Tibial nerve (tissue), 4 donors: ENCODE results near the gene HNRNPM. TPM values are rescaled to one million over a fixed set of nuclear protein-coding genes. Genes with fewer than 3 reads are reported as not detected.

ENCODE experiments used
- DNase-seq, 2 donors: peaks; one replicate each; pipeline ENCODE4 v3.0.0-alpha.2; 2019; ENCODE audit warnings: low spot score in 2 of 2
- H3K27ac ChIP-seq, 4 donors: fragments of 200-600 bp; sonication (generic) in 3 of 4; one replicate each; pipeline ENCODE4 v1.5.1; 2017 to 2019; ENCODE audit warnings: mild to moderate bottlenecking in 1 of 4
- H3K27me3 ChIP-seq, 2 donors: fragments of 200-600 bp; sonication (generic) in 1 of 2; one replicate each; pipeline versions ENCODE4 v1.5.1 to v1.6.0; 2017 to 2019
- H3K36me3 ChIP-seq, 3 donors: fragments of 200-600 bp; sonication (generic); one replicate each; pipeline ENCODE4 v1.5.1; 2018 to 2019
- H3K4me1 ChIP-seq, 4 donors: fragments of 200-600 bp; sonication (generic) in 3 of 4; one replicate each; pipeline ENCODE4 v1.5.1; 2017 to 2019
- H3K4me3 ChIP-seq, 4 donors: fragments of 200-600 bp; sonication (generic) in 3 of 4; one replicate each; pipeline ENCODE4 v1.5.1; 2017 to 2019; ENCODE audit warnings: mild to moderate bottlenecking in 1 of 4, moderate library complexity in 1 of 4
- H3K9me3 ChIP-seq, 4 donors: fragments of 200-600 bp; sonication (generic) in 3 of 4; one replicate each; pipeline ENCODE4 v1.5.1; 2017 to 2019
- EP300 ChIP-seq, 2 donors: sonication (generic); formaldehyde crosslinking; IDR thresholded peaks; one replicate each; pipeline ENCODE4 v1.6.1; 2017; ENCODE audit warnings: antibody characterized with exemption in 2 of 2, mild to moderate bottlenecking in 1 of 2
- POLR2A ChIP-seq, 2 donors: fragments of 450-650 bp; IDR thresholded peaks; one replicate each; pipeline ENCODE4 v1.6.1; 2017; ENCODE audit warnings: antibody characterized with exemption in 2 of 2, mild to moderate bottlenecking in 2 of 2, moderate library complexity in 2 of 2
- WGBS, 2 donors: methylation state at CpG; one replicate each; pipeline ENCODE4 v1.1.5; 2018; 5-methylcytosine and 5-hydroxymethylcytosine counted together
- total RNA-seq, 4 donors: library from RNA; depleted of rRNA; stranded (reverse); fragments of >200 nt; gene quantifications; one replicate each; pipeline ENCODE4 v1.1.0, GENCODE V29; 2016
- TF ChIP-seq, protein P1 (sequence below), 5 experiments: fragments of 200-600 bp in 3 of 5; fragments of 450-650 bp in 2 of 5; sonication (generic) in 3 of 5; IDR thresholded peaks; one replicate each; pipeline ENCODE4 v1.5.1; 2016 to 2019; ENCODE audit warnings: antibody characterized with exemption in 5 of 5, mild to moderate bottlenecking in 3 of 5, moderate library complexity in 2 of 5

The HNRNPM gene
- total RNA-seq, 4 donors from 2014 or later: 139 to 251 (median 164) TPM

DNA sequence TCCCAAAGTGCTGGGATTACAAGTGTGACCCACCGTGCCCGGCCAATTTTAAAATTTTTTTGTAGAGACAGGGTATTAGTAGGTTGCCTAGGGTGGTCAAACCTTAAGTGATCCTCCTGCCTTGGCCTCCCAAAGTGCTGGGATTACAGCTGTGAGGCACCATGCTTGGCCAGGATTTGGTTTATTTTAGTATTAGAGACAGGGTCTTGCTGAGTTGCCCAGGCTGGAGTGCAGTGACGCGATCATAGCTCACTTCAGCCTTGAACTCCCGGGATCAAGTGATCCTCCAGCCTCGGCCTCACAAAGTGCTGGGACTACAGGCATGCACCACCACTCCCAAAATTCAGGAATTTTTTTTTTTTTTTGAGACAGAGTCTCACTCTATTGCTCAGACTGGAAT is 74.6 kb downstream of the HNRNPM start:
- H3K27me3 ChIP-seq: no peaks in the 10 kb centered on the region
- peaks cover 0 to 20% (median 11%) of the 10 kb centered on the region in 4 donors for H3K4me1 ChIP-seq
- no peak overlapping the region for H3K27ac ChIP-seq
- H3K36me3 ChIP-seq: no peaks in the 10 kb centered on the region
- WGBS, 2 donors: 81 to 98% methylated on average over 6 of the region's 6 CpGs
- no peak overlapping the region for H3K4me3 ChIP-seq
- no peak for DNase-seq
- TF ChIP-seq POLR2A (IDR thresholded peaks at IDR 0.05) (no peak), EP300 (IDR thresholded peaks at IDR 0.05) (no peak)
- TF ChIP-seq, protein P1, sequence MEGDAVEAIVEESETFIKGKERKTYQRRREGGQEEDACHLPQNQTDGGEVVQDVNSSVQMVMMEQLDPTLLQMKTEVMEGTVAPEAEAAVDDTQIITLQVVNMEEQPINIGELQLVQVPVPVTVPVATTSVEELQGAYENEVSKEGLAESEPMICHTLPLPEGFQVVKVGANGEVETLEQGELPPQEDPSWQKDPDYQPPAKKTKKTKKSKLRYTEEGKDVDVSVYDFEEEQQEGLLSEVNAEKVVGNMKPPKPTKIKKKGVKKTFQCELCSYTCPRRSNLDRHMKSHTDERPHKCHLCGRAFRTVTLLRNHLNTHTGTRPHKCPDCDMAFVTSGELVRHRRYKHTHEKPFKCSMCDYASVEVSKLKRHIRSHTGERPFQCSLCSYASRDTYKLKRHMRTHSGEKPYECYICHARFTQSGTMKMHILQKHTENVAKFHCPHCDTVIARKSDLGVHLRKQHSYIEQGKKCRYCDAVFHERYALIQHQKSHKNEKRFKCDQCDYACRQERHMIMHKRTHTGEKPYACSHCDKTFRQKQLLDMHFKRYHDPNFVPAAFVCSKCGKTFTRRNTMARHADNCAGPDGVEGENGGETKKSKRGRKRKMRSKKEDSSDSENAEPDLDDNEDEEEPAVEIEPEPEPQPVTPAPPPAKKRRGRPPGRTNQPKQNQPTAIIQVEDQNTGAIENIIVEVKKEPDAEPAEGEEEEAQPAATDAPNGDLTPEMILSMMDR (IDR thresholded peaks at IDR 0.05): no peak
- H3K9me3 ChIP-seq: no peaks in the 10 kb centered on the region

DNA sequence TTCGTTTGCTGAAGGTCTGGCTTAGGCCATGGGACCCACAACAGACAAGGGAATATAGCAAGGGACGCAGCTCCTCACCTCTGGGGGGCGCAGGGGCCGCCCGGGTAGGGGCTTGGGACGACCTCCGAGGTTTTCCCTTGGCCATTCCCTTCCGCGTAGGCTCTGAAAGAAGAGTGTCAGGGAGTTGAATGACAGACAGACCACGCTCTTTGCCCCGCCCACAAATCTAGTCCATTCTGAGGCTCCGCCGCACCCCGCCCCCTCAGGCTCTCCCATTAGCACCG is 80.6 kb downstream of the HNRNPM start:
- no peaks in the 10 kb centered on the region for H3K27me3 ChIP-seq
- H3K27ac ChIP-seq: peak overlapping the region; percentile 83 to 96 (median 92)

DNA sequence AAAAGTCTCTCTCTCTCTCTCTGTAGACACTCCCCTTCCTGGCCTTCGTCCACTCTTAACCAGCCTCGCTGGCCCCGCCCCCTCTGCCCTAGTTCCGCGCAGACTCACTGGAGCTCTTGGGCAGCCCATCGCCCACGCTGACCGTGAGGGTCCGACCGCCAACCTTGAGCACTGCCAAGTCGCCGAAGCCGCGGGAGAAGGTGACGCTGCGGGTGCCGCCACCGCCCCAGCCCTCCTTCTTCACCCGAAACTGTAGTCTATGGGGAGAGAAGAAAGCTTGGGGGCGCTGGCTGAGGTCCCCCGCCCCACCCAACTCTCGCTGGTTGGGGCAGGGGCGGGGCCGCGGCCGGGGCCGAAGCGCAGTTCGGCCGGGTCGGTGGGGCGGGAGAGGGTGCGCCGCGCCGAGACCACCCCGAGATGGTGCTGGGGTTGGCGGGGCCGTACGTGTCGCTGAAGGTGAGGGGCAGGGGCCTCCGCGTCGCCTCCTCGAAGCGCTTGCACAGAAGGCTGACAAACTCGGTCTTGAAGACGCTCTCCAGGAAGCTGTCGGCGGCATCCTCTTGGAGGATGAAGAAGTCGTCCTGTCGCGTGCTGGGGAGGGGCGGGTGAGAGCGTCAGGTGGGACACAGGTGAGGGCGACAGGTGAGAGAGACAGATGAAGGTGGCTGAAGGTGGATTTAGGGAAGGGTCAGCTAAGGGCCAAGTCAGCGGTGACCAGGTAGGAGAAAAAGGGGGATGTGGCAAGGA is 81.7 kb downstream of the HNRNPM start:
- H3K4me3 ChIP-seq: peak overlapping the region; percentile 66 to 86 (median 79)
- H3K27me3 ChIP-seq: no peaks in the 10 kb centered on the region
- peak; percentile 82 to 91 for DNase-seq
- WGBS, 2 donors: 6 to 19% methylated on average over 22 to 52 of the region's 57 CpGs
- peaks cover 0 to 13% (median 0%) of the 10 kb centered on the region in 3 donors for H3K36me3 ChIP-seq
- peak overlapping the region; percentile 85 to 96 (median 92) for H3K27ac ChIP-seq
- peaks cover 0 to 14% (median 3%) of the 10 kb centered on the region in 4 donors for H3K4me1 ChIP-seq
- no peaks in the 10 kb centered on the region for H3K9me3 ChIP-seq
- TF ChIP-seq, protein P1 (IDR thresholded peaks at IDR 0.05): no peak
- TF ChIP-seq EP300 (IDR thresholded peaks at IDR 0.05): peak in 1 of 2 donors; percentile 77
- TF ChIP-seq POLR2A (IDR thresholded peaks at IDR 0.05): peak; percentile 41 to 44

More for the DNA sequence above, 80.6 kb downstream of the HNRNPM start:
- H3K9me3 ChIP-seq: no peaks in the 10 kb centered on the region
- H3K4me3 ChIP-seq: peak overlapping the region; percentile 10 to 73 (median 36)
- TF ChIP-seq POLR2A (IDR thresholded peaks at IDR 0.05) (peak in 1 of 2 donors; percentile 47), EP300 (IDR thresholded peaks at IDR 0.05) (peak in 1 of 2 donors; percentile 29)
- TF ChIP-seq, protein P1 (IDR thresholded peaks at IDR 0.05): peak in 2 of 5 experiments; percentile 7 to 22
- peaks cover 0 to 14% (median 3%) of the 10 kb centered on the region in 4 donors for H3K4me1 ChIP-seq
- WGBS, 2 donors: 11 to 19% methylated on average over 15 of the region's 15 CpGs
- H3K36me3 ChIP-seq: peaks cover 0 to 9% (median 0%) of the 10 kb centered on the region in 3 donors
- DNase-seq: no peak

DNA sequence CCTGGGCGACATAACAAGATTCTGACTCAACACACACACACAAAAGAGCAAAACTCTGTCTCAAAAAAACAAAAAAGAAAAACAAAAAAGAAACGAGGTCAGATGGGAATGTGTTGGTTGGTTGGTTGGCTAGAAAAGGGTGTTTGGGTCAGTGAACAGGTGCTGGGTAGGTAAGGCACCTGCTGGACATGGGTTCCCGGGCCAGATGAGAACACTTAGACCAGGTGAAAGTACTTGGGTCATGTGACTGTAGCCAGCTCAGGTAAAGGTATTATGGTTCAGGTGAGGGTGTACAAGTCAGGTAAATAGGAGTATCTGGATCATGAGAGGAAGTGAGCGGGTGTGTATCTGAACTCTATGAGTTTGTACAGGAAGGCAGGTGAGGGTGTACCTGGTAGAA is 83.7 kb downstream of the HNRNPM start:
- H3K27me3 ChIP-seq: no peaks in the 10 kb centered on the region
- 48 to 65% methylated on average over 4 of the region's 4 CpGs for WGBS, 2 donors

More for the DNA sequence above, 83.7 kb downstream of the HNRNPM start:
- H3K9me3 ChIP-seq: no peaks in the 10 kb centered on the region
- no peak overlapping the region for H3K4me3 ChIP-seq
- TF ChIP-seq, protein P1 (IDR thresholded peaks at IDR 0.05): no peak
- TF ChIP-seq EP300 (IDR thresholded peaks at IDR 0.05) (no peak), POLR2A (IDR thresholded peaks at IDR 0.05) (no peak)
- H3K36me3 ChIP-seq: peaks cover 0 to 13% (median 0%) of the 10 kb centered on the region in 3 donors
- H3K27ac ChIP-seq: no peak overlapping the region
- H3K4me1 ChIP-seq: peaks cover 0 to 14% (median 3%) of the 10 kb centered on the region in 4 donors
- DNase-seq: no peak
